HG03469 (cell line): ENCODE results near the gene PNPLA1.

Source experiments
- ATAC-seq: cut with Tn5 transposase; IDR thresholded peaks from one replicate; pipeline ENCODE4 v1.9.1; 2021; ENCODE audit warnings: mild to moderate bottlenecking, moderate library complexity, moderate number of reproducible peaks; ENCODE audit not compliant: unreplicated experiment

PNPLA1 gene

GRCh38 chr6:36245572-36246061, 24.2 kb upstream of the PNPLA1 start:
- ATAC-seq, result no peak

- ATAC-seq, result no peak
Measured at GRCh38 chr6:36246506-36247268, 23.2 kb upstream of the PNPLA1 start.

- ATAC-seq, result no peak
Measured at GRCh38 chr6:36247693-36248092, 22.2 kb upstream of the PNPLA1 start.

GRCh38 chr6:36248980-36249379, 20.9 kb upstream of the PNPLA1 start:
- no peak for ATAC-seq

GRCh38 chr6:36249536-36249935, 20.3 kb upstream of the PNPLA1 start:
- no peak for ATAC-seq

- ATAC-seq, result no peak
Measured at GRCh38 chr6:36252005-36252404, 17.9 kb upstream of the PNPLA1 start.

- ATAC-seq, result no peak
Measured at GRCh38 chr6:36263390-36264000, 6.4 kb upstream of the PNPLA1 start.

- no peak for ATAC-seq
Measured at GRCh38 chr6:36265744-36266143, 4.1 kb upstream of the PNPLA1 start.

GRCh38 chr6:36266913-36267644, 2.8 kb upstream of the PNPLA1 start:
- ATAC-seq, result no peak

GRCh38 chr6:36267731-36268477, 2.0 kb upstream of the PNPLA1 start:
- ATAC-seq, result no peak

- ATAC-seq, result no peak
Measured at GRCh38 chr6:36268478-36269275, 1.2 kb upstream of the PNPLA1 start.

- no peak for ATAC-seq
Measured at GRCh38 chr6:36272234-36272633, 2.4 kb downstream of the PNPLA1 start.

GRCh38 chr6:36273067-36273466, 3.2 kb downstream of the PNPLA1 start:
- no peak for ATAC-seq

- no peak for ATAC-seq
Measured at GRCh38 chr6:36273802-36274514, 4.1 kb downstream of the PNPLA1 start.

GRCh38 chr6:36276581-36277536, 7.0 kb downstream of the PNPLA1 start:
- no peak for ATAC-seq

- ATAC-seq, result no peak
Measured at GRCh38 chr6:36277946-36278470, 8.1 kb downstream of the PNPLA1 start.

- ATAC-seq, result no peak
Measured at GRCh38 chr6:36280467-36280866, 10.6 kb downstream of the PNPLA1 start.

GRCh38 chr6:36280983-36281382, 11.1 kb downstream of the PNPLA1 start:
- ATAC-seq, result no peak
